HEK293 (cell line): ENCODE results near the gene GPRC5B.

Experiments used
- CTCF ChIP-seq: fragments of 450-650 bp; formaldehyde crosslinking; IDR thresholded peaks from 2 replicates; pipeline ENCODE4 v1.5.1; 2016; ENCODE audit warnings: missing biosample characterization, missing genetic modification characterization
- REST ChIP-seq: fragments of 450-650 bp; formaldehyde crosslinking; IDR thresholded peaks from 2 replicates; pipeline ENCODE4 v1.5.1; 2016; ENCODE audit warnings: missing biosample characterization, missing genetic modification characterization
- WT1 ChIP-seq: fragments of 450-650 bp; formaldehyde crosslinking; IDR thresholded peaks from 2 replicates; pipeline ENCODE4 v1.5.1; 2016; ENCODE audit warnings: missing biosample characterization, missing genetic modification characterization
- YY1 ChIP-seq: fragments of 450-650 bp; formaldehyde crosslinking; IDR thresholded peaks from 2 replicates; pipeline ENCODE4 v1.5.1; 2018; ENCODE audit warnings: missing biosample characterization, missing genetic modification characterization
- ZNF140 ChIP-seq: fragments of 450-650 bp; formaldehyde crosslinking; IDR thresholded peaks from 2 replicates; pipeline ENCODE4 v1.5.1; 2016; ENCODE audit warnings: missing biosample characterization, missing genetic modification characterization
- ZNF274 ChIP-seq, 2 experiments: fragments of 200-500 bp in 1 of 2; fragments of 450-650 bp in 1 of 2; sonication (Bioruptor generic) in 1 of 2; formaldehyde crosslinking in 1 of 2; IDR thresholded peaks; 2 replicates each; pipeline versions ENCODE4 v1.5.1 to v1.6.1; 2014 to 2016; ENCODE audit warnings: borderline replicate concordance in 1 of 2, inconsistent platforms in 1 of 2, low read length in 1 of 2, missing biosample characterization in 1 of 2, missing genetic modification characterization in 1 of 2
- ZNF423 ChIP-seq: fragments of 450-650 bp; formaldehyde crosslinking; IDR thresholded peaks from 2 replicates; pipeline ENCODE4 v1.5.1; 2016; ENCODE audit warnings: missing biosample characterization, missing genetic modification characterization
- ZNF426 ChIP-seq: fragments of 450-650 bp; formaldehyde crosslinking; IDR thresholded peaks from 2 replicates; pipeline ENCODE4 v1.5.1; 2017; ENCODE audit warnings: missing biosample characterization, missing genetic modification characterization, mild to moderate bottlenecking, inconsistent platforms, moderate library complexity
- ZNF777 ChIP-seq: fragments of 450-650 bp; formaldehyde crosslinking; IDR thresholded peaks from 2 replicates; pipeline ENCODE4 v1.5.1; 2017; ENCODE audit warnings: missing biosample characterization, missing genetic modification characterization, borderline replicate concordance
- ZNF791 ChIP-seq: fragments of 450-650 bp; formaldehyde crosslinking; IDR thresholded peaks from 2 replicates; pipeline ENCODE4 v1.5.1; 2016; ENCODE audit warnings: missing biosample characterization, missing genetic modification characterization

DNA sequence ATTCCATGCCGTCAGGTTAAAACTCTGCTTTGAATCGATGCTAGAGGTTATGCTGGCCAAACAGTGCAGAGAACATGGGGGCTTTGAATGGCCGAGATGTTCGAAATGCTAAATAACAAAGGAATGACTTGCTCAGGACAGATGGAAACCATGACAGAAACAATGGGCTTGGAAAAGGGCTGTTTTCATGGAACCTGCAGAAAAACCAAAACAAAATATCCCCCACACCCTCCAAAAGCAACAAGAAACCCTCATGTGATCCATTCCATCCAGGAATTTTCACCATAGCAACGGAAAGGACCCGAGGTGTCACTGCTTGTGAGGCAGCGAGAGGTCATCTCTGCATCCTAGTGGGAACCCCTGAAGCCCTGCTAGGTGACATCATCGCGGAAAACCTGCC, 25.5 kb downstream of the GPRC5B start:
- TF ChIP-seq REST (no peak), ZNF274 (IDR thresholded peaks at IDR 0.05; ENCODE audit: low read length) (no peak), ZNF274 (tag by site-specific recombination; IDR thresholded peaks at IDR 0.05; ENCODE audit: borderline replicate concordance) (no peak), CTCF (no peak), ZNF423 (tag by site-specific recombination) (no peak), YY1 (no peak), ZNF777 (tag by site-specific recombination) (no peak), ZNF791 (tag by site-specific recombination) (no peak), WT1 (tag by site-specific recombination) (no peak), ZNF426 (tag by site-specific recombination) (no peak), ZNF140 (tag by site-specific recombination) (no peak)
